CD4-positive, alpha-beta T cell (primary cell): ENCODE results near the gene SELENOV. TPM values are rescaled to one million over a fixed set of nuclear protein-coding genes. Genes with fewer than 3 reads are reported as not detected.

Experiments
- ATAC-seq: fragments of 200-7000 bp; cut with Tn5 transposase; one replicate; pipeline ENCODE4 v1.10.0; 2022; ENCODE audit warnings: mild to moderate bottlenecking; ENCODE audit not compliant: poor library complexity
- CTCF ChIA-PET: fragments of 350-600 bp; sonication (Branson Sonifier 250); formaldehyde crosslinking; loops from one replicate; lab custom pipeline; 2021; ENCODE audit warnings: antibody characterized with exemption, inconsistent platforms; lab: Charles Lee
- POLR2A ChIA-PET: fragments of 350-600 bp; sonication (Branson Sonifier 250); formaldehyde crosslinking; loops from one replicate; lab custom pipeline; 2021; ENCODE audit warnings: antibody characterized with exemption, inconsistent platforms; lab: Charles Lee
- DNase-seq, 14 experiments: peaks; one replicate each; pipeline ENCODE4 v3.0.0-alpha.2; 2013 to 2020; ENCODE audit warnings: mixed read lengths in 2 of 14
- H3K27ac ChIP-seq, 2 donors: one replicate each; pipeline versions ENCODE4 v1.5.1 to v1.7.0; 2013; ENCODE audit warnings: low read length in 2 of 2, low read depth in 1 of 2, mild to moderate bottlenecking in 1 of 2
- H3K27me3 ChIP-seq, 2 experiments: 1 replicate in 1 of 2; 2 replicates in 1 of 2; pipeline versions ENCODE4 v1.6.1 to v1.7.0; 2013; ENCODE audit warnings: low read length in 2 of 2, control low read depth in 1 of 2, mild to moderate bottlenecking in 1 of 2, moderate library complexity in 1 of 2; ENCODE audit not compliant: insufficient read depth in 2 of 2, control insufficient read depth in 1 of 2
- H3K36me3 ChIP-seq: one replicate; pipeline ENCODE4 v1.6.1; 2013; ENCODE audit warnings: low read length, control low read depth; ENCODE audit not compliant: insufficient read depth
- H3K4me1 ChIP-seq: one replicate; pipeline ENCODE4 v1.6.1; 2013; ENCODE audit warnings: low read length, control low read depth; ENCODE audit not compliant: insufficient read depth
- H3K4me3 ChIP-seq: one replicate; pipeline ENCODE4 v1.5.1; 2013; ENCODE audit warnings: mild to moderate bottlenecking, low read length, moderate library complexity
- H3K9me3 ChIP-seq, 2 experiments: 1 replicate in 1 of 2; 2 replicates in 1 of 2; pipeline versions ENCODE4 v1.6.1 to v1.7.0; 2013; ENCODE audit warnings: low read length in 2 of 2, mild to moderate bottlenecking in 2 of 2, control low read depth in 1 of 2, moderate library complexity in 1 of 2; ENCODE audit not compliant: control insufficient read depth in 1 of 2, insufficient read depth in 1 of 2
- H3K27ac Mint-ChIP-seq: one replicate; pipeline ENCODE4 v1.8.0; 2020; ENCODE audit warnings: mixed read lengths
- H3K27me3 Mint-ChIP-seq: one replicate; pipeline ENCODE4 v1.8.0; 2021; ENCODE audit warnings: mixed read lengths
- H3K36me3 Mint-ChIP-seq: one replicate; pipeline ENCODE4 v1.8.0; 2021; ENCODE audit warnings: low read depth, mixed read lengths
- H3K4me1 Mint-ChIP-seq: one replicate; pipeline ENCODE4 v1.8.0; 2021; ENCODE audit warnings: low read depth, mixed read lengths
- H3K4me3 Mint-ChIP-seq: one replicate; pipeline ENCODE4 v1.8.0; 2020; ENCODE audit warnings: mild to moderate bottlenecking, mixed read lengths
- H3K9me3 Mint-ChIP-seq: one replicate; pipeline ENCODE4 v1.8.0; 2020; ENCODE audit warnings: mixed read lengths
- CTCF ChIP-seq: fragments of 200-600 bp; IDR thresholded peaks from one replicate; pipeline ENCODE4 v1.8.0; 2022; ENCODE audit warnings: antibody characterized with exemption, mild to moderate bottlenecking
- intact Hi-C, 2 experiments: fragments of 100-400 bp; cut with DNase I in 1 of 2; cut with micrococcal nuclease in 1 of 2; formaldehyde crosslinking; loops; one replicate each; pipeline versions ENCODE4 v1.15.1 to v1.9.0; 2023 to 2025; cut with DNase I, micrococcal nuclease
- total RNA-seq, 174 experiments: library from RNA in 2 of 174; stranded (reverse) in 2 of 174; gene quantifications; one replicate each; pipeline ENCODE4 v1.2.3 and lab custom pipeline; 2021 to 2026

SELENOV gene
- total RNA-seq, 2 experiments from 2014 or later = not detected

- no peak for DNase-seq
- peaks cover 0 to 20% of the 10 kb centered on the region in 2 experiments for H3K9me3 ChIP-seq
- Mint-ChIP-seq H3K4me3 (peak overlapping the region; percentile 81), H3K27me3 (peaks cover 60% of the 10 kb centered on the region), H3K9me3 (no peaks in the 10 kb centered on the region), H3K36me3 (no peaks in the 10 kb centered on the region), H3K27ac (no peak overlapping the region), H3K4me1 (peaks cover 19% of the 10 kb centered on the region)
- POLR2A ChIA-PET = interaction anchor here (1.0 kb wide), 1 partner anchor 71 kb away, joined by 3 read pairs; the partner anchor contains the start of gene SUPT5H
- TF ChIP-seq CTCF = no peak
- intact Hi-C loops = no loop called here
- H3K27me3 ChIP-seq = peaks cover 41 to 45% of the 10 kb centered on the region in 2 experiments
- no peak overlapping the region for H3K27ac ChIP-seq
- H3K36me3 ChIP-seq = no peaks in the 10 kb centered on the region
- CTCF ChIA-PET = interaction anchor here (4.1 kb wide), 1 partner anchor 13 kb away, joined by 18 read pairs; no protein-coding TSS in a partner anchor
- peaks cover 19% of the 10 kb centered on the region for H3K4me1 ChIP-seq
- ATAC-seq = no peak
- no peak overlapping the region for H3K4me3 ChIP-seq
Observed at GRCh38 chr19:39516270-39516669, 1.3 kb downstream of the SELENOV start.

DNA sequence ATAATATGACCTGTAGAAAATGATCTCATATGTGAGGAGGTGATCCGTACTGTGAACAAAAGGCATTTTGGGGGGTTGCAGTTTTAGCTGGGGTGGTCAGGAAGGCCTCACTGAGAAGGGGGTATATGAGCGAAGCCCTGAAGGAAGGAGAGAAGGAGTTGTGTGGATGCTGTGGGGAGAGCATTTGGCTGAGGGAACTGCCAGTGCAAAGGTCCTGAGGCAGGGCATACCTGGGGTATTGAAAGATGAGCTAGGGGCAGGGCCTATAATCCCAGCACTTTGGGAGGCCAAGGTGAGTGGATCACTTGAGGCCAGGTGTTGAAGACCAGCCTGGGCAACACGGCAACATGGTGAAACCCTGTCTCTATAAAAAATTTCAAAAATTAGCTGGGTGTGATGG lies 2.5 kb downstream of the SELENOV start:
- no peak for TF ChIP-seq CTCF
- Mint-ChIP-seq H3K27me3 (peaks cover 51% of the 10 kb centered on the region), H3K4me3 (peak overlapping the region; percentile 54), H3K27ac (no peak overlapping the region), H3K36me3 (no peaks in the 10 kb centered on the region), H3K4me1 (peaks cover 19% of the 10 kb centered on the region), H3K9me3 (no peaks in the 10 kb centered on the region)
- ChIA-PET CTCF (no interaction called here), POLR2A (no interaction called here)
- no peak overlapping the region for H3K4me3 ChIP-seq
- peaks cover 37 to 39% of the 10 kb centered on the region in 2 experiments for H3K27me3 ChIP-seq
- no peak overlapping the region for H3K27ac ChIP-seq
- H3K36me3 ChIP-seq = no peaks in the 10 kb centered on the region
- peaks cover 0 to 20% of the 10 kb centered on the region in 2 experiments for H3K9me3 ChIP-seq
- peaks cover 19% of the 10 kb centered on the region for H3K4me1 ChIP-seq
- DNase-seq = no peak
- intact Hi-C loops = no loop called here
- no peak for ATAC-seq

- TF ChIP-seq CTCF = no peak
Observed at GRCh38 chr19:39518458-39518857, 3.5 kb downstream of the SELENOV start.

More at GRCh38 chr19:39518458-39518857, 3.5 kb downstream of the SELENOV start:
- ATAC-seq = no peak
- ChIA-PET CTCF (no interaction called here), POLR2A (no interaction called here)
- no peak overlapping the region for H3K27ac Mint-ChIP-seq
- Histone ChIP-seq H3K36me3 (no peaks in the 10 kb centered on the region), H3K27ac (no peak overlapping the region), H3K9me3 (peaks cover 0 to 20% of the 10 kb centered on the region in 2 experiments), H3K4me1 (peaks cover 19% of the 10 kb centered on the region), H3K27me3 (peaks cover 29 to 32% of the 10 kb centered on the region in 2 experiments), H3K4me3 (no peak overlapping the region)
- H3K27me3 Mint-ChIP-seq = peaks cover 43% of the 10 kb centered on the region
- no peaks in the 10 kb centered on the region for H3K36me3 Mint-ChIP-seq
- H3K4me3 Mint-ChIP-seq = no peak overlapping the region
- no peaks in the 10 kb centered on the region for H3K9me3 Mint-ChIP-seq
- peaks cover 19% of the 10 kb centered on the region for H3K4me1 Mint-ChIP-seq
- DNase-seq = no peak
- intact Hi-C loops = no loop called here
